GM12878 (cell line): ENCODE results near the gene GALR1. TPM values are rescaled to one million over a fixed set of nuclear protein-coding genes. Genes with fewer than 3 reads are reported as not detected.

Source experiments
- ATAC-seq: fragments of 200-7000 bp; cut with Tn5 transposase; 3 replicates; pipeline ENCODE4 v1.9.1; 2020; ENCODE audit warnings: mild to moderate bottlenecking, moderate library complexity
- BruUV-seq: library from RNA; stranded (reverse); fragments of 400-500 nt; replicated peaks from 2 replicates; lab custom pipeline; 2021; lab: Mats Ljungman, UMichigan
- CTCF ChIA-PET: fragments of 300-600 bp; sonication (Branson Sonifier 250); formaldehyde crosslinking; extraction: SDS; loops from one replicate; lab custom pipeline; 2021; ENCODE audit warnings: inconsistent platforms; lab: Yijun Ruan, JAX
- POLR2A ChIA-PET: fragments of 350-600 bp; formaldehyde crosslinking; extraction: SDS; loops from one replicate; lab custom pipeline; 2021; ENCODE audit warnings: inconsistent platforms; lab: Charles Lee
- RAD21 ChIA-PET: fragments of 300-600 bp; sonication (Branson Sonifier 250); formaldehyde crosslinking; loops from one replicate; lab custom pipeline; 2023; ENCODE audit warnings: antibody characterized with exemption; ENCODE audit not compliant: unreplicated experiment; lab: Charles Lee
- SMC1A ChIA-PET: fragments of 300-600 bp; sonication (Branson Sonifier 250); formaldehyde crosslinking; loops from one replicate; lab custom pipeline; 2023; ENCODE audit not compliant: unreplicated experiment, uncharacterized antibody; lab: Charles Lee
- DNase-seq: peaks from one replicate; pipeline ENCODE4 v3.0.0-alpha.2; 2011; ENCODE audit warnings: low read depth, low spot score
- FAIRE-seq: peaks from 3 replicates; lab custom pipeline; 2011; peaks lifted over from hg19 to GRCh38; lab: Jason Lieb, UNC
- H2AFZ ChIP-seq: 2 replicates; pipeline ENCODE4 v1.6.0; 2011; ENCODE audit warnings: low read depth, low read length, control low read depth; ENCODE audit not compliant: control insufficient read depth
- H3K27ac ChIP-seq: 2 replicates; pipeline ENCODE4 v1.5.1; 2011; ENCODE audit warnings: control low read depth; ENCODE audit not compliant: control insufficient read depth, insufficient read depth
- H3K27me3 ChIP-seq, 2 experiments: replicated peaks in 1 of 2; 2 replicates each; pipeline versions ENCODE4 v1.6.0 to v1.6.1; 2011; ENCODE audit warnings: low read length in 1 of 2; ENCODE audit not compliant: control insufficient read depth in 2 of 2, insufficient read depth in 2 of 2
- H3K36me3 ChIP-seq, 2 experiments: 2 replicates each; pipeline ENCODE4 v1.5.1; 2011; ENCODE audit warnings: low read length in 1 of 2; ENCODE audit not compliant: control insufficient read depth in 2 of 2, insufficient read depth in 2 of 2
- H3K4me1 ChIP-seq: 2 replicates; pipeline ENCODE4 v1.6.1; 2011; ENCODE audit warnings: mild to moderate bottlenecking, low read length, moderate library complexity, mixed read lengths; ENCODE audit not compliant: control insufficient read depth, insufficient read depth
- H3K4me2 ChIP-seq: 2 replicates; pipeline ENCODE4 v1.6.0; 2011; ENCODE audit warnings: control low read depth; ENCODE audit not compliant: control insufficient read depth, insufficient read depth
- H3K4me3 ChIP-seq: fragments of 200-600 bp; sonication (generic); 2 replicates; pipeline ENCODE4 v1.5.1; 2016
- H3K79me2 ChIP-seq: 2 replicates; pipeline ENCODE4 v1.6.0; 2011; ENCODE audit warnings: low read length; ENCODE audit not compliant: control insufficient read depth, insufficient read depth
- H3K9ac ChIP-seq: 2 replicates; pipeline ENCODE4 v1.8.0; 2011; ENCODE audit warnings: low read length, control low read depth, mixed read lengths; ENCODE audit not compliant: control insufficient read depth, insufficient read depth
- H3K9me3 ChIP-seq: replicated peaks from 3 replicates; pipeline ENCODE4 v1.5.1; 2011; ENCODE audit warnings: mild to moderate bottlenecking, low read length; ENCODE audit not compliant: control insufficient read depth, insufficient read depth
- H4K20me1 ChIP-seq: 2 replicates; pipeline ENCODE4 v1.6.0; 2011; ENCODE audit not compliant: control insufficient read depth, insufficient read depth
- BCL11A ChIP-seq: IDR thresholded peaks from 2 replicates; pipeline ENCODE4 v1.6.1; 2011; ENCODE audit warnings: low read depth, low read length
- CHD4 ChIP-seq: fragments of 200-600 bp; sonication (generic); IDR thresholded peaks from 2 replicates; pipeline ENCODE4 v1.6.1; 2016; ENCODE audit warnings: mild to moderate bottlenecking
- EP300 ChIP-seq, 2 experiments: fragments of 150-350 bp in 1 of 2; IDR thresholded peaks; 2 replicates each; pipeline ENCODE4 v1.6.1; 2011 to 2012; ENCODE audit warnings: low read depth in 2 of 2, low read length in 2 of 2, borderline replicate concordance in 1 of 2, improper control_type of control experiment in 1 of 2, inconsistent platforms in 1 of 2; ENCODE audit not compliant: control insufficient read depth in 1 of 2
- HDAC2 ChIP-seq: fragments of 200-600 bp; sonication (generic); IDR thresholded peaks from 2 replicates; pipeline ENCODE4 v1.6.1; 2017
- MTA2 ChIP-seq: fragments of 450-650 bp; IDR thresholded peaks from 2 replicates; pipeline ENCODE4 v1.6.1; 2016; ENCODE audit warnings: low read depth, mild to moderate bottlenecking, moderate library complexity
- NFXL1 ChIP-seq: fragments of 450-650 bp; IDR thresholded peaks from 2 replicates; pipeline ENCODE4 v1.6.1; 2017; ENCODE audit warnings: antibody characterized with exemption, mild to moderate bottlenecking, borderline replicate concordance
- PAX5 ChIP-seq: IDR thresholded peaks from 2 replicates; pipeline ENCODE4 v1.6.1; 2011; ENCODE audit warnings: low read depth, low read length, borderline replicate concordance
- POLR2AphosphoS2 ChIP-seq: IDR thresholded peaks from 2 replicates; pipeline ENCODE4 v1.6.1; 2011; ENCODE audit warnings: low read depth, mild to moderate bottlenecking, low read length, improper control_type of control experiment, moderate library complexity
- RELA ChIP-seq: fragments of 450-650 bp; IDR thresholded peaks from 2 replicates; pipeline ENCODE4 v1.8.0; 2014; ENCODE audit warnings: borderline replicate concordance; ENCODE audit not compliant: partially characterized antibody
- RFX5 ChIP-seq: IDR thresholded peaks from 2 replicates; pipeline ENCODE4 v1.6.1; 2011; ENCODE audit warnings: low read depth, low read length, improper control_type of control experiment
- SREBF2 ChIP-seq: IDR thresholded peaks from 2 replicates; pipeline ENCODE4 v1.6.1; 2012; ENCODE audit warnings: mild to moderate bottlenecking, low read length
- STAT1 ChIP-seq: fragments of 450-650 bp; conservative IDR thresholded peaks from 2 replicates; pipeline ENCODE4 v1.6.1; 2014; ENCODE audit warnings: antibody characterized with exemption, mild to moderate bottlenecking
- STAT3 ChIP-seq: IDR thresholded peaks from 2 replicates; pipeline ENCODE4 v1.6.1; 2011; ENCODE audit warnings: low read depth, low read length, improper control_type of control experiment
- WGBS: methylation state at CpG from one replicate; pipeline ENCODE4 v1.1.6; 2016; ENCODE audit warnings: low lambda C conversion rate; ENCODE audit not compliant: insufficient replicate concordance, insufficient coverage; ENCODE audit errors: missing lambda C conversion rate; 5-methylcytosine and 5-hydroxymethylcytosine counted together
- in situ Hi-C: fragments of 300-500 bp; cut with MboI; formaldehyde crosslinking; loops from 9 replicates; pipeline ENCODE4 v1.14.3; 2018; ENCODE audit warnings: mixed read lengths
- intact Hi-C: fragments of 100-400 bp; cut with micrococcal nuclease; formaldehyde crosslinking; loops from one replicate; pipeline ENCODE4 v1.14.2; 2022; ENCODE audit not compliant: unreplicated experiment
- polyA plus RNA-seq, 11 experiments: library from polyadenylated mRNA; depleted of rRNA in 4 of 11; unstranded in 6 of 11; stranded (reverse) in 5 of 11; fragments of >200 nt; fragmentation: Nextera tagmentation in 4 of 11; fragmentation: Illumina TruSeq in 1 of 11; extraction: Ambion mirVana in 4 of 11; extraction: Trizol in 1 of 11; gene quantifications; 1 replicate in 1 of 11; 2 replicates in 10 of 11; pipeline versions ENCODE4 v1.2.1 to v1.2.3, GENCODE V29; 2011 to 2016; ENCODE audit warnings: inconsistent platforms in 2 of 11, missing spikeins in 2 of 11, low read depth in 1 of 11
- total RNA-seq, 4 experiments: library from RNA; depleted of rRNA in 3 of 4; stranded (reverse); fragments of >200 nt in 3 of 4; fragmentation: Illumina TruSeq in 1 of 4; extraction: Trizol in 1 of 4; gene quantifications; 2 replicates each; pipeline versions ENCODE4 v1.2.1 to v1.2.3, GENCODE V29; 2013 to 2021
- TF ChIP-seq, protein P1 (sequence below): fragments of 450-650 bp; formaldehyde crosslinking; IDR thresholded peaks from 2 replicates; pipeline ENCODE4 v1.4.0; 2020; ENCODE audit warnings: mild to moderate bottlenecking, moderate library complexity
- TF ChIP-seq, protein P2 (sequence below): fragments of 450-650 bp; IDR thresholded peaks from 2 replicates; pipeline ENCODE4 v1.6.1; 2017; ENCODE audit warnings: mild to moderate bottlenecking, moderate library complexity
- TF ChIP-seq, protein P3 (sequence below): fragments of 450-650 bp; conservative IDR thresholded peaks from 2 replicates; pipeline ENCODE4 v1.6.1; 2017; ENCODE audit warnings: mild to moderate bottlenecking, moderate library complexity

GALR1 gene
- total and polyA plus RNA-seq, 10 of the 15 experiments (the other 5 are each of a cell fraction or from before 2014, with no cell fraction given) = not detected

DNA sequence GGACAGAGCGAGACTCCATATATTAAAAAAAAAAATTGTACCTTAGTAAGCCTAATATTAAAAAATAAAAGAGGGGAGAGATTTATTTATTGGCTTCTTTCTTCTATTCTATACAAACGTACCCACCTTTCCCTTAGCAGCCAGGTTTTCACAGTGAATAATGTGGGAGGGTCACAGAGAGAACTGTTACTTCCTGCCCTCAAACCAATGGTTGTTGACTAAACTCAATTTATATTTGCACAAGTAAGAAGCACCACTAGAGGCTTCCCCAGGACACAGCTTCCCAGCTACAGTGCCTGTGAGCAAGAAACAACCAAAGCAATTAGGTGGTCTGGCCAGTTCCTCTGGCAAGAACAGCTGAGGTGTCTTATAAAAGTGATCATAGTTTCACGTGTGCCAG lies 28.9 kb upstream of the GALR1 start:
- DNase-seq (no peak), FAIRE-seq (no peak), ATAC-seq (no peak)
- BruUV-seq = no TSS peak
- H4K20me1 ChIP-seq = no peaks in the 10 kb centered on the region
- ChIA-PET SMC1A (no interaction called here), POLR2A (no interaction called here), CTCF (no interaction called here), RAD21 (no interaction called here)
- intact Hi-C loops (no loop called here), in situ Hi-C loops (no loop called here)
- no peak overlapping the region for H3K4me3 ChIP-seq
- 11% methylated on average over 3 of the region's 3 CpGs for WGBS
- no peak overlapping the region for H3K4me2 ChIP-seq
- no peaks in the 10 kb centered on the region; the same call in 2 of the 3 replicates for H3K9me3 ChIP-seq
- H3K4me1 ChIP-seq = no peaks in the 10 kb centered on the region
- H3K9ac ChIP-seq = no peak overlapping the region
- no peak overlapping the region for H2AFZ ChIP-seq
- no peak overlapping the region for H3K27ac ChIP-seq
- no peaks in the 10 kb centered on the region for H3K36me3 ChIP-seq
- no peaks in the 10 kb centered on the region; a peak in 1 of 4 replicates for H3K27me3 ChIP-seq
- no peaks in the 10 kb centered on the region for H3K79me2 ChIP-seq
- TF ChIP-seq EP300 (IDR thresholded peaks at IDR 0.05; ENCODE audit: borderline replicate concordance in 1 of 2, control insufficient read depth in 1 of 2, low read depth in 2 of 2, low read length in 2 of 2) (no peak), PAX5 (no peak), SREBF2 (no peak), CHD4 (no peak), RELA (no peak), MTA2 (no peak), HDAC2 (no peak), STAT3 (no peak), BCL11A (no peak), RFX5 (no peak), NFXL1 (no peak), POLR2AphosphoS2 (no peak), STAT1 (no peak)
- TF ChIP-seq, protein P1, sequence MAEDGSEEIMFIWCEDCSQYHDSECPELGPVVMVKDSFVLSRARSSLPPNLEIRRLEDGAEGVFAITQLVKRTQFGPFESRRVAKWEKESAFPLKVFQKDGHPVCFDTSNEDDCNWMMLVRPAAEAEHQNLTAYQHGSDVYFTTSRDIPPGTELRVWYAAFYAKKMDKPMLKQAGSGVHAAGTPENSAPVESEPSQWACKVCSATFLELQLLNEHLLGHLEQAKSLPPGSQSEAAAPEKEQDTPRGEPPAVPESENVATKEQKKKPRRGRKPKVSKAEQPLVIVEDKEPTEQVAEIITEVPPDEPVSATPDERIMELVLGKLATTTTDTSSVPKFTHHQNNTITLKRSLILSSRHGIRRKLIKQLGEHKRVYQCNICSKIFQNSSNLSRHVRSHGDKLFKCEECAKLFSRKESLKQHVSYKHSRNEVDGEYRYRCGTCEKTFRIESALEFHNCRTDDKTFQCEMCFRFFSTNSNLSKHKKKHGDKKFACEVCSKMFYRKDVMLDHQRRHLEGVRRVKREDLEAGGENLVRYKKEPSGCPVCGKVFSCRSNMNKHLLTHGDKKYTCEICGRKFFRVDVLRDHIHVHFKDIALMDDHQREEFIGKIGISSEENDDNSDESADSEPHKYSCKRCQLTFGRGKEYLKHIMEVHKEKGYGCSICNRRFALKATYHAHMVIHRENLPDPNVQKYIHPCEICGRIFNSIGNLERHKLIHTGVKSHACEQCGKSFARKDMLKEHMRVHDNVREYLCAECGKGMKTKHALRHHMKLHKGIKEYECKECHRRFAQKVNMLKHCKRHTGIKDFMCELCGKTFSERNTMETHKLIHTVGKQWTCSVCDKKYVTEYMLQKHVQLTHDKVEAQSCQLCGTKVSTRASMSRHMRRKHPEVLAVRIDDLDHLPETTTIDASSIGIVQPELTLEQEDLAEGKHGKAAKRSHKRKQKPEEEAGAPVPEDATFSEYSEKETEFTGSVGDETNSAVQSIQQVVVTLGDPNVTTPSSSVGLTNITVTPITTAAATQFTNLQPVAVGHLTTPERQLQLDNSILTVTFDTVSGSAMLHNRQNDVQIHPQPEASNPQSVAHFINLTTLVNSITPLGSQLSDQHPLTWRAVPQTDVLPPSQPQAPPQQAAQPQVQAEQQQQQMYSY (CRISPR knock-in tag) = no peak
- TF ChIP-seq, protein P2, sequence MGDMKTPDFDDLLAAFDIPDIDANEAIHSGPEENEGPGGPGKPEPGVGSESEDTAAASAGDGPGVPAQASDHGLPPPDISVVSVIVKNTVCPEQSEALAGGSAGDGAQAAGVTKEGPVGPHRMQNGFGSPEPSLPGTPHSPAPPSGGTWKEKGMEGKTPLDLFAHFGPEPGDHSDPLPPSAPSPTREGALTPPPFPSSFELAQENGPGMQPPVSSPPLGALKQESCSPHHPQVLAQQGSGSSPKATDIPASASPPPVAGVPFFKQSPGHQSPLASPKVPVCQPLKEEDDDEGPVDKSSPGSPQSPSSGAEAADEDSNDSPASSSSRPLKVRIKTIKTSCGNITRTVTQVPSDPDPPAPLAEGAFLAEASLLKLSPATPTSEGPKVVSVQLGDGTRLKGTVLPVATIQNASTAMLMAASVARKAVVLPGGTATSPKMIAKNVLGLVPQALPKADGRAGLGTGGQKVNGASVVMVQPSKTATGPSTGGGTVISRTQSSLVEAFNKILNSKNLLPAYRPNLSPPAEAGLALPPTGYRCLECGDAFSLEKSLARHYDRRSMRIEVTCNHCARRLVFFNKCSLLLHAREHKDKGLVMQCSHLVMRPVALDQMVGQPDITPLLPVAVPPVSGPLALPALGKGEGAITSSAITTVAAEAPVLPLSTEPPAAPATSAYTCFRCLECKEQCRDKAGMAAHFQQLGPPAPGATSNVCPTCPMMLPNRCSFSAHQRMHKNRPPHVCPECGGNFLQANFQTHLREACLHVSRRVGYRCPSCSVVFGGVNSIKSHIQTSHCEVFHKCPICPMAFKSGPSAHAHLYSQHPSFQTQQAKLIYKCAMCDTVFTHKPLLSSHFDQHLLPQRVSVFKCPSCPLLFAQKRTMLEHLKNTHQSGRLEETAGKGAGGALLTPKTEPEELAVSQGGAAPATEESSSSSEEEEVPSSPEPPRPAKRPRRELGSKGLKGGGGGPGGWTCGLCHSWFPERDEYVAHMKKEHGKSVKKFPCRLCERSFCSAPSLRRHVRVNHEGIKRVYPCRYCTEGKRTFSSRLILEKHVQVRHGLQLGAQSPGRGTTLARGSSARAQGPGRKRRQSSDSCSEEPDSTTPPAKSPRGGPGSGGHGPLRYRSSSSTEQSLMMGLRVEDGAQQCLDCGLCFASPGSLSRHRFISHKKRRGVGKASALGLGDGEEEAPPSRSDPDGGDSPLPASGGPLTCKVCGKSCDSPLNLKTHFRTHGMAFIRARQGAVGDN = no peak
- TF ChIP-seq, protein P3, sequence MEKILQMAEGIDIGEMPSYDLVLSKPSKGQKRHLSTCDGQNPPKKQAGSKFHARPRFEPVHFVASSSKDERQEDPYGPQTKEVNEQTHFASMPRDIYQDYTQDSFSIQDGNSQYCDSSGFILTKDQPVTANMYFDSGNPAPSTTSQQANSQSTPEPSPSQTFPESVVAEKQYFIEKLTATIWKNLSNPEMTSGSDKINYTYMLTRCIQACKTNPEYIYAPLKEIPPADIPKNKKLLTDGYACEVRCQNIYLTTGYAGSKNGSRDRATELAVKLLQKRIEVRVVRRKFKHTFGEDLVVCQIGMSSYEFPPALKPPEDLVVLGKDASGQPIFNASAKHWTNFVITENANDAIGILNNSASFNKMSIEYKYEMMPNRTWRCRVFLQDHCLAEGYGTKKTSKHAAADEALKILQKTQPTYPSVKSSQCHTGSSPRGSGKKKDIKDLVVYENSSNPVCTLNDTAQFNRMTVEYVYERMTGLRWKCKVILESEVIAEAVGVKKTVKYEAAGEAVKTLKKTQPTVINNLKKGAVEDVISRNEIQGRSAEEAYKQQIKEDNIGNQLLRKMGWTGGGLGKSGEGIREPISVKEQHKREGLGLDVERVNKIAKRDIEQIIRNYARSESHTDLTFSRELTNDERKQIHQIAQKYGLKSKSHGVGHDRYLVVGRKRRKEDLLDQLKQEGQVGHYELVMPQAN = no peak
